Transverse colon (tissue), 4 donors: Measurements from ENCODE around the gene WNT6. TPM values are rescaled to one million over a fixed set of nuclear protein-coding genes. Genes with fewer than 3 reads are reported as not detected.
A peak's percentile ranks its signal among the peaks of the same experiment; 100 is the strongest.

Experiments used
- DNase-seq: peaks from one replicate; pipeline ENCODE4 v3.0.0-alpha.2; 2019
- H3K27ac ChIP-seq, 4 donors: fragments of 200-600 bp; sonication (generic); 2 replicates each; pipeline ENCODE4 v1.5.1; 2016 to 2018; ENCODE audit warnings: inconsistent platforms in 4 of 4
- H3K27me3 ChIP-seq: fragments of 200-600 bp; sonication (generic); 2 replicates; pipeline ENCODE4 v1.5.1; 2017; ENCODE audit warnings: inconsistent platforms
- H3K36me3 ChIP-seq, 4 donors: fragments of 200-600 bp; sonication (generic); 2 replicates each; pipeline ENCODE4 v1.5.1; 2017 to 2019; ENCODE audit warnings: inconsistent platforms in 4 of 4
- H3K4me1 ChIP-seq, 4 donors: fragments of 200-600 bp; sonication (generic); 2 replicates each; pipeline ENCODE4 v1.5.1; 2017 to 2020; ENCODE audit warnings: inconsistent platforms in 4 of 4
- H3K4me3 ChIP-seq, 4 donors: fragments of 200-600 bp; sonication (generic); 1 replicate in 1 of 4; 2 replicates in 3 of 4; pipeline versions ENCODE4 v1.5.1 to v1.6.1; 2017 to 2019; ENCODE audit warnings: inconsistent platforms in 4 of 4
- H3K9me3 ChIP-seq, 2 donors: fragments of 200-600 bp; sonication (generic); 2 replicates each; pipeline ENCODE4 v1.5.1; 2017 to 2019; ENCODE audit warnings: inconsistent platforms in 2 of 2
- CTCF ChIP-seq, 5 experiments: fragments of 200-600 bp in 3 of 5; fragments of 450-650 bp in 2 of 5; sonication (generic) in 3 of 5; IDR thresholded peaks; 1 replicate in 2 of 5; 2 replicates in 3 of 5; pipeline ENCODE4 v1.5.1; 2016 to 2017; ENCODE audit warnings: antibody characterized with exemption in 5 of 5, inconsistent platforms in 3 of 5, mild to moderate bottlenecking in 2 of 5, moderate library complexity in 1 of 5
- EP300 ChIP-seq: sonication (generic); formaldehyde crosslinking; IDR thresholded peaks from one replicate; pipeline ENCODE4 v1.6.1; 2017; ENCODE audit warnings: antibody characterized with exemption, low read depth
- POLR2A ChIP-seq: fragments of 450-650 bp; IDR thresholded peaks from one replicate; pipeline ENCODE4 v1.6.1; 2016; ENCODE audit warnings: antibody characterized with exemption, mild to moderate bottlenecking, moderate library complexity
- POLR2AphosphoS5 ChIP-seq, 3 donors: sonication (generic); formaldehyde crosslinking; IDR thresholded peaks; one replicate each; pipeline ENCODE4 v1.6.1; 2016; ENCODE audit warnings: antibody characterized with exemption in 3 of 3
- WGBS, 2 donors: methylation state at CpG; one replicate each; pipeline ENCODE4 v1.1.5; 2018; ENCODE audit warnings: low coverage in 1 of 2; 5-methylcytosine and 5-hydroxymethylcytosine counted together
- in situ Hi-C, 4 donors: fragments of 200-750 bp; cut with MboI; loops; one replicate each; pipeline versions ENCODE4 v1.15.0 to v1.15.1; 2017; ENCODE audit warnings: low sequenced_read_pairs in 3 of 4, low pct_ligation_motif_present in 1 of 4, low pct_unique_long_range_greater_than_20kb in 1 of 4
- intact Hi-C: fragments of 100-400 bp; cut with DNase I; formaldehyde crosslinking; loops from one replicate; pipeline ENCODE4 v1.15.1; 2023; ENCODE audit warnings: low total_unique reads
- total RNA-seq, 4 donors: library from RNA; depleted of rRNA; stranded (reverse); fragments of >200 nt; gene quantifications; one replicate each; pipeline ENCODE4 v1.1.0, GENCODE V29; 2016

WNT6 gene
- total RNA-seq, 4 donors from 2014 or later = 0.82 to 164 (median 1.7) TPM; not detected in 1

DNA sequence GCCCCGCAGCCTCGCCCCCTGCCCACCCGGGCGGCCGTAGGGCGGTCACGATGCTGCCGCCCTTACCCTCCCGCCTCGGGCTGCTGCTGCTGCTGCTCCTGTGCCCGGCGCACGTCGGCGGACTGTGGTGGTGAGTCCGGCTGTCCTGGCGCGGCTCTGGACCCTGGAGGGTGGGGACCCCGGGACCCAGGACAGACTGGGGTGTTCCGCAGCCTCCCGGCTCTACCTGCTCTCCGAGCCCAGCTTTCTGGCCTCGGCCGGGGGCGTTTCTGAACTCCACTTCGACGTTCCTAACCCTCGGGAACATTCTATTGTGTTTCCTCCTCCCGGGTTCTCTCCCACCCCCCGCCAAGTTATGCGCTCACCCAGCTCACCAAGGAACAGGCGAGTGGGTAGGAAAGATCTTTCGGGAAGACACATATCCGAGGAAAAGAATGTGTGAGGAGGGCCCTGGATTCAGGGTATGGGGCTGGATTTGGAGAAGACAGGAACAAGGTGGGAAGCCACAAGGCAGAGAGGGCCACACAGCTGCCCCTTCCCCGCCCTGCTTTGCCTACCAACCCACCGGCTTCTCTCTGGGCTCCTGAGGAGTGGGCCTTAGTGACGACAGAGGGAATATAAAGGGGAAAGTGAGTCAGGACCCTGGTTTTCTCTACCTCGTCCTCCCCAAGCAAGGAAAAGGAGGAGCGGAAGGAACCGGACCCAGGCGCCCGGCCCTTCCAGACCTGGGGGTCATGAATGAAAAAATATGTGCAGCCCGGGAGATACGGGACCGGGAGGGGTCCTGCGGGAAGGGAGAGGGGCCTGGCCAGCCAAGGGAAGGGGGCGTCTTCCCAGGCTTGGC is 605 bp downstream of the WNT6 start:
- peaks cover 98% of the 10 kb centered on the region for H3K27me3 ChIP-seq
- 5 to 18% methylated on average over 2 to 45 of the region's 47 CpGs for WGBS, 2 donors
- peak overlapping the region in 3 of 4 donors; percentile 21 to 48 (median 30) for H3K4me3 ChIP-seq

DNA sequence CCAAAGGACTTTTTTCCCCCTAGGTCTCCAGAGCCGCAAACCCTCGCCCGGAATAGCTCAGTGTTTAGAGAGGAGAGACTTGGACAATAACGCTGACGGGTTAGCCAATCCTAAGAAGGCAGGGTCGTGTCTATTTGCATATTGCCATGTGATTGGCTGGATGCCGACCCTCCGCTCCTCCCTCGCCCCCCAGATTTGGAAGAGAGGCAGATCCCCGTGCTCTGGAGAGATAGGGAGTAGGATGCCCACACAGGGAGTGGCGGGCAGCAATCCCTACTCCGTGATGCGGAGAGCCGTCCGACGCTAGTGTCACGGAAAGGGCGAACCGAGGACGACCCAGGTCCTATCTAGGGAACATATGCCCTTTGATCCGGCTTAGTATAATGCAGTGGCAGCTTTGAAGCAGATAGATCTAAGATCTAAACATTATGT is 1.4 kb downstream of the WNT6 start:
- in situ Hi-C loops = no loop called here
- WGBS, 2 donors = 2% methylated on average over 21 of the region's 21 CpGs; no CpG with 5 or more reads in 1 of the 2 donors
- Histone ChIP-seq H3K4me3 (peak overlapping the region in 1 of 4 donors; percentile 8), H3K27me3 (peaks cover 98% of the 10 kb centered on the region), H3K27ac (peak overlapping the region in 1 of 4 donors; percentile 6), H3K9me3 (no peaks in the 10 kb centered on the region), H3K36me3 (no peaks in the 10 kb centered on the region), H3K4me1 (peaks cover 6 to 20% (median 12%) of the 10 kb centered on the region in 4 donors)
- intact Hi-C loops = no loop called here
- TF ChIP-seq CTCF (IDR thresholded peaks at IDR 0.05) (no peak), POLR2A (no peak), EP300 (no peak), POLR2AphosphoS5 (IDR thresholded peaks at IDR 0.05) (no peak)
- peak; percentile 34 for DNase-seq

More for the DNA sequence above, 605 bp downstream of the WNT6 start:
- peak overlapping the region in 2 of 4 donors; percentile 6 to 11 for H3K27ac ChIP-seq
- peaks cover 6 to 20% (median 12%) of the 10 kb centered on the region in 4 donors for H3K4me1 ChIP-seq
- TF ChIP-seq POLR2AphosphoS5 (IDR thresholded peaks at IDR 0.05) = no peak
- no peak for TF ChIP-seq POLR2A
- no peak for TF ChIP-seq EP300
- TF ChIP-seq CTCF (IDR thresholded peaks at IDR 0.05) = no peak
- in situ Hi-C loops (no loop called here), intact Hi-C loops (no loop called here)
- DNase-seq = no peak
- no peaks in the 10 kb centered on the region for H3K9me3 ChIP-seq
- H3K36me3 ChIP-seq = no peaks in the 10 kb centered on the region

GRCh38 chr2:218861645-218862318 is 2.2 kb downstream of the WNT6 start:
- H3K4me1 ChIP-seq = peaks cover 6 to 20% (median 12%) of the 10 kb centered on the region in 4 donors
- 62 to 65% methylated on average over 6 to 7 of the region's 7 CpGs for WGBS, 2 donors
- H3K4me3 ChIP-seq = no peak overlapping the region
- no peak for DNase-seq
- in situ Hi-C loops = no loop called here
- H3K27me3 ChIP-seq = peaks cover 99% of the 10 kb centered on the region
- no peak overlapping the region for H3K27ac ChIP-seq
- H3K9me3 ChIP-seq = no peaks in the 10 kb centered on the region
- no peak for TF ChIP-seq POLR2AphosphoS5 (IDR thresholded peaks at IDR 0.05)
- TF ChIP-seq CTCF (IDR thresholded peaks at IDR 0.05) = no peak
- TF ChIP-seq EP300 = no peak
- no peak for TF ChIP-seq POLR2A
- no peaks in the 10 kb centered on the region for H3K36me3 ChIP-seq
- intact Hi-C loops = no loop called here

- Histone ChIP-seq H3K27me3 (peaks cover 99% of the 10 kb centered on the region), H3K36me3 (no peaks in the 10 kb centered on the region), H3K27ac (no peak overlapping the region), H3K4me1 (peaks cover 6 to 20% (median 12%) of the 10 kb centered on the region in 4 donors), H3K4me3 (no peak overlapping the region), H3K9me3 (no peaks in the 10 kb centered on the region)
- no peak for DNase-seq
- TF ChIP-seq CTCF (IDR thresholded peaks at IDR 0.05) = no peak
- TF ChIP-seq EP300 = no peak
- no peak for TF ChIP-seq POLR2A
- no peak for TF ChIP-seq POLR2AphosphoS5 (IDR thresholded peaks at IDR 0.05)
- in situ Hi-C loops = no loop called here
- WGBS, 2 donors = 78% methylated on average over 3 of the region's 3 CpGs; no CpG with 5 or more reads in 1 of the 2 donors
- intact Hi-C loops = no loop called here
Measured at GRCh38 chr2:218863021-218863520, 3.5 kb downstream of the WNT6 start.
